Cardiac fibroblast (primary cell): ENCODE measurements around the gene VTCN1.

ENCODE experiments used
- DNase-seq, 2 donors: peaks; one replicate each; pipeline versions ENCODE4 v3.0.0 to v3.0.0-alpha.2; 2010; ENCODE audit warnings: low read depth in 2 of 2
- H3K4me3 ChIP-seq, 2 donors: replicated peaks in 1 of 2; 1 replicate in 1 of 2; 2 replicates in 1 of 2; pipeline ENCODE4 v1.5.1; 2011; ENCODE audit warnings: low read depth in 2 of 2, low read length in 2 of 2, mild to moderate bottlenecking in 2 of 2, moderate library complexity in 1 of 2
- CTCF ChIP-seq: IDR thresholded peaks from one replicate; pipeline ENCODE4 v1.5.1; 2011; ENCODE audit warnings: low read depth, mild to moderate bottlenecking, low read length, inconsistent platforms

VTCN1 gene

GRCh38 chr1:117189726-117190125 is 21.0 kb downstream of the VTCN1 start:
- no peak overlapping the region for H3K4me3 ChIP-seq
- TF ChIP-seq CTCF = no peak
- no peak for DNase-seq

- H3K4me3 ChIP-seq = no peak overlapping the region
- no peak for TF ChIP-seq CTCF
- DNase-seq = no peak
Observed at GRCh38 chr1:117188816-117189437, 21.8 kb downstream of the VTCN1 start.

- H3K4me3 ChIP-seq = no peak overlapping the region
- no peak for DNase-seq
- TF ChIP-seq CTCF = no peak
Observed at GRCh38 chr1:117188170-117188815, 22.4 kb downstream of the VTCN1 start.

GRCh38 chr1:117183112-117183511 is 27.6 kb downstream of the VTCN1 start:
- no peak for DNase-seq
- TF ChIP-seq CTCF = no peak
- H3K4me3 ChIP-seq = no peak overlapping the region

GRCh38 chr1:117182319-117182718 is 28.4 kb downstream of the VTCN1 start:
- no peak for DNase-seq
- H3K4me3 ChIP-seq = no peak overlapping the region
- no peak for TF ChIP-seq CTCF

GRCh38 chr1:117181630-117182041 is 29.1 kb downstream of the VTCN1 start:
- no peak for DNase-seq
- H3K4me3 ChIP-seq = no peak overlapping the region
- no peak for TF ChIP-seq CTCF
